ENCODE data around the gene QRICH2. TPM values are rescaled to one million over a fixed set of nuclear protein-coding genes. Genes with fewer than 3 reads are reported as not detected.

The QRICH2 gene
- total RNA-seq, 2 experiments from 2014 or later = 1.8 to 2.1 TPM

DNA sequence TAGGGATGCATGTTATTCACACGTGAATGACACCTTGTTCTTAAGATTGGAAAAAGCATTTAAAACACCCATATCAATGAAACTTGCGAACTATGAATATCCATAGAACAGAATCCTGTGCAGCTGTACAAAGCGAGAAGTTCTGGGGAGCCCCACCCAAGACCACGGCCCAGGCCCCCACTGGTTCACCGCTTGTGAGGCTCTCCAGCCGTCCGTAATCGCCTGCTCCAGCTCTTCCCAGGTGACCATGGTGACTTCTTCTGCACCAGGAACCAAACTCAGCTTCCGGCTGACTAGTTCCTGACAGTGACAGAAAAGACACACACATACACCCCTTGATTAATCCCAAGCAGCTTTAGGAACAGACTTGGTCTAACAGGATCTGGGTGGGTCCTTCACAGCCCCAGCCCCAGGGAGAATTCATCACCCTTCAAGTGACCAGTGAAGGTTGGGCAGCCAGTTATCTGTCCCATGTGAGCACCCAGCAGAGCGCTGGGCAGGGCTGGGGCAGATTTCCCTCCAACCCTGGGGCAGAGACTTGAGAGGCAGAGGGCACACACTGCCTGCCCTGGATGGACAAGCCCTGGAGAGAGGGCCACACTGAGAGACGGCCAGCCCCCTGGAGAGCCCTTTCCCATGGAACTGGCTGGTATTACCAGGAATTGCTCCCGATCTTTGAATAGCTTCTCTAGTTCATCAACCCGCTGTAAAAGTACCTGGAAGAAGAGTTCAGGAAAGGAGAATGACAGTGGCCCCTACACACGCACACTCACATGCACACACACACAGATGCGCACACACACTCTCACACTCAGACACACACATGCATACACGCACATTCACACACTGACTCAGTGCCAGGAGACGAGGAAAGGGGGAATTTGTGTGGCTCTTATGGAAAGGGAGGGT is 3.6 kb downstream of the QRICH2 start:
- no peak for ATAC-seq (ENCODE audit: poor library complexity)
- H3K4me1 ChIP-seq (ENCODE audit: insufficient read depth, low read length) = no peaks in the 10 kb centered on the region
- Mint-ChIP-seq H3K27ac (no peak overlapping the region), H3K4me1 (ENCODE audit: low read depth) (no peaks in the 10 kb centered on the region), H3K4me3 (no peak overlapping the region), H3K36me3 (ENCODE audit: low read depth) (peaks cover 3% of the 10 kb centered on the region), H3K27me3 (no peaks in the 10 kb centered on the region), H3K9me3 (no peaks in the 10 kb centered on the region)
- ChIA-PET POLR2A (no interaction called here), CTCF (interaction anchor here (1.6 to 2.2 kb wide), 2 partner anchors 80 to 93 kb away, joined by 6 to 15 read pairs; partner anchors contain the start of gene SPHK1)
- no peaks in the 10 kb centered on the region for H3K36me3 ChIP-seq (ENCODE audit: insufficient read depth, low read length)
- no peak overlapping the region for H3K4me3 ChIP-seq (ENCODE audit: low read length)
- no peak for DNase-seq
- H3K9me3 ChIP-seq (ENCODE audit: control insufficient read depth in 1 of 2, insufficient read depth in 1 of 2, low read length in 2 of 2) = no peaks in the 10 kb centered on the region
- H3K27me3 ChIP-seq (ENCODE audit: control insufficient read depth in 1 of 2, insufficient read depth in 2 of 2, low read length in 2 of 2) = no peaks in the 10 kb centered on the region
- no peak overlapping the region for H3K27ac ChIP-seq (ENCODE audit: low read depth in 1 of 2, low read length in 2 of 2)
- TF ChIP-seq, protein P1, sequence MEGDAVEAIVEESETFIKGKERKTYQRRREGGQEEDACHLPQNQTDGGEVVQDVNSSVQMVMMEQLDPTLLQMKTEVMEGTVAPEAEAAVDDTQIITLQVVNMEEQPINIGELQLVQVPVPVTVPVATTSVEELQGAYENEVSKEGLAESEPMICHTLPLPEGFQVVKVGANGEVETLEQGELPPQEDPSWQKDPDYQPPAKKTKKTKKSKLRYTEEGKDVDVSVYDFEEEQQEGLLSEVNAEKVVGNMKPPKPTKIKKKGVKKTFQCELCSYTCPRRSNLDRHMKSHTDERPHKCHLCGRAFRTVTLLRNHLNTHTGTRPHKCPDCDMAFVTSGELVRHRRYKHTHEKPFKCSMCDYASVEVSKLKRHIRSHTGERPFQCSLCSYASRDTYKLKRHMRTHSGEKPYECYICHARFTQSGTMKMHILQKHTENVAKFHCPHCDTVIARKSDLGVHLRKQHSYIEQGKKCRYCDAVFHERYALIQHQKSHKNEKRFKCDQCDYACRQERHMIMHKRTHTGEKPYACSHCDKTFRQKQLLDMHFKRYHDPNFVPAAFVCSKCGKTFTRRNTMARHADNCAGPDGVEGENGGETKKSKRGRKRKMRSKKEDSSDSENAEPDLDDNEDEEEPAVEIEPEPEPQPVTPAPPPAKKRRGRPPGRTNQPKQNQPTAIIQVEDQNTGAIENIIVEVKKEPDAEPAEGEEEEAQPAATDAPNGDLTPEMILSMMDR (IDR thresholded peaks at IDR 0.05) = no peak
- intact Hi-C loops (cut with DNase I, micrococcal nuclease) = loop anchor here in 1 of 2 experiments (10.0 kb wide), 1 partner anchor 200 kb away; the partner anchor contains the start of gene RHBDF2

DNA sequence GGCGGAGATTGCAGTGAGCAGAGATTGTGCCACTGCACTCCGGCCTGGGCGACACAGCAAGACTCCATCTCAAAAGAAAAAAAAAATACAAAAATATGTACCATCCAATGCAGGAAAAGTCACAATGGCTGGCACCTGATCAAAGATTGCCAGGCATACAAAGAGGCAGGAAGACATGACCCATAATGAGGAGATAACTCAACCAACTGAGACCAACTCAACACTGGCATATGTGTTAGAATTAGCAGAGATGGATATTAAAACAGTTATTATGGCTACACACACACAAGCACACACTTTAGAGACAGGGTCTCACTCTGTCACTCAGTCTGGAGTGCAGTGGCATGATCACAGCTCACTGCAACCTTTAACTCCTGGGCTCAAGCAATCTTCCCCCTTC is 10.6 kb downstream of the QRICH2 start:
- no peaks in the 10 kb centered on the region for H3K27me3 Mint-ChIP-seq
- ChIA-PET CTCF (interaction anchor here (1.2 to 4.3 kb wide), 3 partner anchors 18 to 283 kb away, joined by 3 to 17 read pairs (median 4); no protein-coding TSS in a partner anchor), POLR2A (interaction anchor here (1.2 kb wide), 1 partner anchor 87 kb away, joined by 3 read pairs; the partner anchor contains the start of gene SPHK1)
- ATAC-seq (ENCODE audit: poor library complexity) (no peak), DNase-seq (no peak)
- H3K4me3 Mint-ChIP-seq = no peak overlapping the region
- Histone ChIP-seq H3K27ac (ENCODE audit: low read depth in 1 of 2, low read length in 2 of 2) (no peak overlapping the region), H3K4me3 (ENCODE audit: low read length) (no peak overlapping the region), H3K9me3 (ENCODE audit: control insufficient read depth in 1 of 2, insufficient read depth in 1 of 2, low read length in 2 of 2) (no peaks in the 10 kb centered on the region), H3K36me3 (ENCODE audit: insufficient read depth, low read length) (no peaks in the 10 kb centered on the region), H3K27me3 (ENCODE audit: control insufficient read depth in 1 of 2, insufficient read depth in 2 of 2, low read length in 2 of 2) (no peaks in the 10 kb centered on the region), H3K4me1 (ENCODE audit: insufficient read depth, low read length) (peaks cover 2% of the 10 kb centered on the region)
- peaks cover 4% of the 10 kb centered on the region for H3K4me1 Mint-ChIP-seq (ENCODE audit: low read depth)
- no peak overlapping the region for H3K27ac Mint-ChIP-seq
- H3K36me3 Mint-ChIP-seq (ENCODE audit: low read depth) = no peaks in the 10 kb centered on the region
- intact Hi-C loops (cut with DNase I, micrococcal nuclease) = loop anchor here in 1 of 2 experiments (5.0 to 10.0 kb wide), 2 partner anchors 175 to 393 kb away; partner anchors contain the start of gene MRPL38
- TF ChIP-seq, protein P1 (IDR thresholded peaks at IDR 0.05) = no peak
- H3K9me3 Mint-ChIP-seq = no peaks in the 10 kb centered on the region

DNA sequence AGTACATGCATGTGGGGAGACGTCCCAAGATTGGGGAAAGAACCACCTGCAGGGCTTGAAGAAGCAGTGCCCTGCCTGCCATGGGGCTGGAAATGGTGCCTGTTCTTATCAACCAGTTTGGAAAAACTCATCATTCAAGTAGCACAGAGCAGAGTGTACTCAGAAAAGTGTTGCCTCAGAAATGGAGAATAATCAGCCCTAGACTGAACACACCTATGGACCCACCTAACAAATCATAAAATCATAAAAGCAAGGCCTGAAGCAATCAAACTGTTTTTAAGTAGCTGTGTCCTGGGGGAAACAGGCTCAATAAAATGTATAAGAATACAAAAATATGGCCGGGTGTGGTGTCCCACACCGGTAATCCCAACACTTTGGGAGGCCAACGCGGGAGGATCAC is 11.2 kb downstream of the QRICH2 start:
- Histone ChIP-seq H3K4me3 (ENCODE audit: low read length) (no peak overlapping the region), H3K27me3 (ENCODE audit: control insufficient read depth in 1 of 2, insufficient read depth in 2 of 2, low read length in 2 of 2) (no peaks in the 10 kb centered on the region), H3K9me3 (ENCODE audit: control insufficient read depth in 1 of 2, insufficient read depth in 1 of 2, low read length in 2 of 2) (no peaks in the 10 kb centered on the region), H3K4me1 (ENCODE audit: insufficient read depth, low read length) (peaks cover 2% of the 10 kb centered on the region), H3K36me3 (ENCODE audit: insufficient read depth, low read length) (no peaks in the 10 kb centered on the region), H3K27ac (ENCODE audit: low read depth in 1 of 2, low read length in 2 of 2) (no peak overlapping the region)
- Mint-ChIP-seq H3K27ac (no peak overlapping the region), H3K36me3 (ENCODE audit: low read depth) (no peaks in the 10 kb centered on the region), H3K4me1 (ENCODE audit: low read depth) (peaks cover 4% of the 10 kb centered on the region), H3K9me3 (no peaks in the 10 kb centered on the region), H3K4me3 (no peak overlapping the region), H3K27me3 (no peaks in the 10 kb centered on the region)
- TF ChIP-seq, protein P1 (IDR thresholded peaks at IDR 0.05) = no peak
- ATAC-seq (ENCODE audit: poor library complexity) (no peak), DNase-seq (no peak)
- intact Hi-C loops (cut with DNase I, micrococcal nuclease) = loop anchor here in 1 of 2 experiments (5.0 to 10.0 kb wide), 2 partner anchors 175 to 392 kb away; partner anchors contain the start of gene MRPL38
- CTCF ChIA-PET = interaction anchor here (1.2 to 4.3 kb wide), 3 partner anchors 17 to 283 kb away, joined by 3 to 17 read pairs (median 4); no protein-coding TSS in a partner anchor
- POLR2A ChIA-PET = interaction anchor here (1.2 kb wide), 1 partner anchor 88 kb away, joined by 3 read pairs; the partner anchor contains the start of gene SPHK1
